ENCODE data around the gene TNFRSF4.
"Not testable (repeated sequence)": the region's sequence is repeated elsewhere in the genome, so short reads cannot be mapped to it uniquely, and the experiment has no call there.

The TNFRSF4 gene

DNA sequence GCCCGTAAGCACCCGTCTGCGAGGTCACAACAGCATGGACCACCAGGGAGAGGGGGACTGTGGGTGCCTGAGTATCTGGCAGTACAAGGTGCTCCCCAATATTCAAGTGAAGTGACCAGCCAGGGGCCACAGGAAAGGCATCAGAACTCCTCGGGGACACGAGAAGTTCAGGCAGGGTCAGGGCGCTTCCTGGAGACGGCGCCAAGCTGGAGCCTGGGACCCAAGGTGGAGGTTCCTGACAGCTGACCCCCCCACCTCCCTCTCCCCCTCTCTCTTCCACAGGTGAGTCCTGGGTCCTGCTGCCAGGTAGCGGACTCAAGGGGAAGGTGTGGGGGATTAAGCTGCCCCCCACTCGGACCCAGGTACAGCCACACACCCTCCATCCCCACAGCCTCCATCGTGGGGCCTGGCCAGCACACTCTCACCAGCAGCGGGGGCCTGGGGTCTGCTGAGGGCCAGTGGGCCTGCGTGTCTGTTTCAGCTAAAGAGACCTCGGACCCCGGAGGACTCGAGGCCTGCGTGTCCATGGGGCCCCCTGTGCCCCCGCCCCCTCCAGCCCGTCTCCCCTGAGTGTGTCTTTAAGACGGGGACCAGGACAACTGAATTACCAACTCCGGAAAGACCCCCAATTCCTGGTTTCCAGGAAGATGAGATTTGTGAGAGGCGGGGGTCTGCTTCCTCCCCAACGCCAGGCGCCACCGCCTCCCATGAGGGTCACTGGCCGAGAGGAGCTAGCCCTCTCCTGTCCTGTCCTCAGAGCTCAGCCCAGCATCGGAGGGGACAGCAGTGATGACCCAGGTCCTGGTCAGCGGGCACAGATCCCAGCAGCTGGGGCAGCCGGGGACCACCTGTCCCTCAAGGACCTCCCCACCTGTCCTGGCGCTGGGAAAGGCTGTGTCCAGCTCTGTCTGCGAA is 13.7 kb downstream of the TNFRSF4 start:
- DNase-seq: no peak

DNA sequence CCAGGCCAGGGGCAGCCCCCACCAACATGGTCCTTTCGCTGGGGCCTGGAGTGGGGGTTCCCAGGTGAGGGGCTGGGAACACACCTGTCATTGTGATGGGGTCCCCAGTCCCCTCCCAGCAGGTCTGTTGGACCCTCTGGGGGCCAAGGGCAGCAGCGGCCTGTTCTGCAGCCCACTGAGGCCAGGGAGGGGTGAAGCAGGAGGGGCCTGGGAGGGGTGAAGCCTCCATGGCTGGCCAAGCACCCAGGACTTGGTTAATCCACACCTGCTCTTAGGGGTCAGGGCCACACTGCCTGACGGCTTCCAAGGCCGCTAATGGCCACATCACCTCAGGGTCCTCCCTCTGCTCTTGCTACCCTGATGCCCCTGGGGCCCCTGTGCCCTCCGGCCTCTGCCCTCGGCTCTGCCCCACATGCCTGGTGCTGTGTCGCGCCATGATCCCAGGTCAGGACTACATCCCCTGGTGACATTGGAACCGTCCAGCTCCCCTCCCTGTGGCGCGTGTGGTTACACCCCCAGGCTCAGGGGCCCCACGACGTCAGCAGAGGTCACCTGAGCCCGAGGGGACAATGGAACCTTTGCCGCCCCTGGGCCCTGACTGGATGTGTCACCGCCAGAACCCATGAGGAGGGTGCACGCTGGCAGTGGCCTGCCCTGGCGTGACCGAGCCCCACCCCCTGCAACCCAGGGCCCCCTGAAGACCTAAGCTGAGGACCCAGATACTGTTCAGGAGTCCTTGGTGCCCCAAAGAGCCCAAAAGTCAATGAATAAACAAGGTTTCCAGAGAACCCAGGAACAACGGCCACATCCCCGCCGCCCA is 14.6 kb downstream of the TNFRSF4 start:
- DNase-seq: no peak

DNA sequence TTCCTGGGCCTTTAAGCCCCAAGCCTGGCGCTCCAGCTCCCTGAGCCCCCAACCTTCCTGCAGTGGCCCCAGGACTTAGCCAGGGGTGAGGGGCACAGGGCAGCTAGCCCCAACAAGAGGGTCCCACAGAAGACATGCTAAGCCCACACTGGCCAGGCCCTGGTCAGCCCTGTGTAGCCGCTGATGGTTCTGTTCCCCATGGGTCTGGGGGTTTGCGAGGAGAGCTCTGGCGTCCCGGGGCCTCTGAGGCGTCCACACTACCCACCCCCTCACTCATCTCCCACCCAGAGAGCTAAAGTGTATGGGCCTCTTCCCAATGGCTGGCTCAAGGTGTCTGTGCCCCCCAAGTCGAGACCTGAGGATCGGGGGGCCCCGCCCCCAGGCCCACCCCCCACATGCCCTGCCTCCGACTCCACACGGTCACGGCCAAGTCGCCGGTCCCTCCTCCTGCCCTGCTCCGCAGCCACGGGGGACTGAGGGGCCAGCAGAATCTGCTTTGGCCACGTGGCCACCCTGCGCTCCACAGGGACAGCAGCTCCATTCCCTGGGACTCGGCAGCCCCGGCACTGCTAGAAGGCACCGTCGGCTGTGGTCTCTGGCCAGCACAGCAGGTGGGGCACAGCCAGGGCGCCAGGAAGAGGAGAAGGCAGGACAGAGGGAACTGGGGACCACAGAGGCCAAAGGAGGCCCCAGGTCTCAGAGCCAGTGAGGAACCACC is 15.4 kb downstream of the TNFRSF4 start:
- DNase-seq: no peak

DNA sequence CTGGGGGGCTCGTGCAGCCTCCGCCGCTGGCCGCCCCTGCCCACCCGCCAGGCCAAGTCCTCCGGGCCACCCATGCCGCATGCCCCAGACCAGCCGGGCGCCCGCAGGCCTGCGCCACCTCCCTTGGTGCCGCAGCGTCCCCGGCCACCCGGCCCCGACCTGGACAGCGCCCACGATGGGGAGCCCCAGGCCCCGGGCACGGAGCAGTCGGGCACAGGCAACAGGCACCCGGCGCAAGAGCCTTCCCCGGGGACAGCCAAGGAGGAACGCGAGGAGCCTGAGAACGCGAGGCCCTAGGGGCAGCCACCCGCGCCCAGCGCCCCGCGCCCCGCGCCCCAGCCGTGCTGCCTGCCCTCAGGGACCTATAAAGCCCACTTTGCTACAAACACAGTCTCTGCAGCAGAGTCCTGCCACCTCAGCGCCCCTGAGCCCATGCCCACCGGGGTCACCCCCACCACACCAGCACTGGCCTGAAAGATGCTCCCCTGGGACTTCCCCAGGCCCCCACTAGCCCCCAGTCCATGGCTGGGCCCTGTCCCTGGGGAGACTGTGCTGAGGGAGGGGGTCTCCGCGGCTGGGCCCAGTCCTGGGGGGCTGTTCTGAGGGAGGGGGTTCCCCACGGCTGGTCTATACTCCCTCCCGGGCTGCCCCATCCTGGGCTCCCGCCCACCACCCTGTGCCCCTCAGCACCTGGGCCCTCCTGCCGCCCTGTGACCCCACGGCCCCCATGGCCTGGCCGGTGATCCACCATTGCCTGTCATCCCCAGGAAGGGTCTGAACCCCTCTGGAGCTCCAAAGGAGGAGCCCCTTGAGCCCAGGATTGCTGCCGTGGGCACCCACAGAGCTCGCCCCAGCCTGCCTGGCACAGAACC is 16.2 kb downstream of the TNFRSF4 start:
- DNase-seq: no peak

DNA sequence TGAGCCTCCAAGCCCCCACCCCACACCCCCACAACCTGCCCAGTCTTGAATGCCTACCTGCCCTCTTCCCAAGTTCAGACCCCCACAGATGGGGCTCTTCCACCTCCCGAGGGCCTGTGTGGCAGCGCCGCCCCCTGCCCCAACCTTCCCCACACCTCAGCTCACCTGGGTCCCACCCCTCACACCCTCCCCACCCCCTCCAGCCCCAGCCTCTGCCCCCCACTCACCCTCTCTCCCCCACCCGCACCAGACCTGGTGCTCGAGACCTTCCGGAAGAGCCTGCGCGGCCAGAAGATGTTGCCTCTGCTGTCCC is 16.8 kb downstream of the TNFRSF4 start:
- no peak for DNase-seq

DNA sequence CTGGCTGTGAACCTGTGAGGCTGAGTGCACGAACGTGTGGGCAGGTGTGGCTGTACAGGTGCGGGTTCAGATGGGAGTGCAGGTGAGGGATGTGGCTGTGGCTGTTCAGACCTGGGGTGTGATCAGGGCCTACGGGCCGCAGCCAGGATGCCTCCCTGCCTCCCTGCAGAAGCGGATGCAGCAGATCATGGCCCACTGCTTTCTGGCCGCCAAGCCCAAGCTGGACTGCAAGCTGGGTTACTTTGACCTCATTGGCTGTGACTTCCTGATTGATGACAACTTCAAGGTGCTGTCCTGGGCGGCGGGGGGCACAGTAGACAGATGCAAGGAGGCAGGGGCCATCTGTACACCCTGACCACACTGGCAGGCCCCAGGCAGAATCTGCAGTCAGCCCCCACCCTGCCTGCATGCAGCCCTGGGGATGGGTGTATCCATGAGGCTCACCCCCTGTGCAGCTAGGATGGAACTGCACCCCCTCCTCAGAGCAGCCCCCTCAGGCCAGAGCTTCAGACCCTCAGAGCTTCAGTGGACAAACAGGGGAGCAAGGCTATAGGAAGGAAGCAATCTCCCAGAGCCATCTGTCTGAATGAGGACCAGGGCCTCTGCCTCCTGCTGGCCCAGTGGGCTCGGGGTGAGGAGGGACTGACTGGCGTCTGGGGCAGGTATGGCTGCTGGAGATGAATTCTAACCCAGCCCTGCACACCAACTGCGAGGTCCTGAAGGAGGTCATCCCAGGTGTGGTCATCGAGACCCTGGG is 17.3 kb downstream of the TNFRSF4 start:
- no peak for DNase-seq

DNA sequence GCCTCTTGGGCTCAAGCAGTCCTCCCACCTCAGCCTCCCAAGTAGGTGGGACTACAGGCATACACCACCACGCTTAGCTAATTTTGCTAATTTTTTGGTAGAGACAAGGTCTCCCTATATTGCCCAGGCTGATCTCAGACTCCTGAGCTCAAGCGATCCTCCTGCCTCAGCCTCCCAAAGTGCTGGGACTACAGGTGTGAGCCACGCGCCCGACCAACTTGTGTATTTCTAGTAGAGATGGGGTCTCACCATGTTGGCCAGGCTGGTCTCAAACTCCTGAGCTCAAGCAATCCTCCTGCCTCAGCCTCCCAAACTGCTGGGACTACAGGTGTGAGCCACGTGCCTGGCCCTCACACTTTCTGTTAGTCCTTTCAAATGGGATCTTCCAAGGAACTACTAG is 18.2 kb downstream of the TNFRSF4 start:
- DNase-seq: not testable (repeated sequence)

DNA sequence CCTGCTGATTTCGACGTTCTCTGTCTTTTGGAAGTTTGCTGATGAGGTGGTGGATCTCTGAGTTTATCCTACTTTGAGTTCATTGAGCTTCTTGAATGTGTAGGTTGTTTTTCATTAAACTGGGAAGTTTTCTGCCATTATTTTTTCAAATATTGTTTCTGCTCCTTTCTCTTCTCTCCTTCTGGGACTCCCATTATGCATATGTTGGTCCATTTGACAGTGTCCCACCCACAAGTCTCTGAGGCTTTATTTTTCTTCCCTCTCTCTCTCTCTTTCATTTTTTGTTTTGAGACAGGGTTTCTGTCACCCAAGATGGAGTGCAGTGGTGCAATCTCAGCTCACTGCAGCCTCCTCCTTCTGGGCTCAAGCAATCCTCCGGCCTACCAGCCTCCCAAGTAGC is 19.2 kb downstream of the TNFRSF4 start:
- DNase-seq: no peak

DNA sequence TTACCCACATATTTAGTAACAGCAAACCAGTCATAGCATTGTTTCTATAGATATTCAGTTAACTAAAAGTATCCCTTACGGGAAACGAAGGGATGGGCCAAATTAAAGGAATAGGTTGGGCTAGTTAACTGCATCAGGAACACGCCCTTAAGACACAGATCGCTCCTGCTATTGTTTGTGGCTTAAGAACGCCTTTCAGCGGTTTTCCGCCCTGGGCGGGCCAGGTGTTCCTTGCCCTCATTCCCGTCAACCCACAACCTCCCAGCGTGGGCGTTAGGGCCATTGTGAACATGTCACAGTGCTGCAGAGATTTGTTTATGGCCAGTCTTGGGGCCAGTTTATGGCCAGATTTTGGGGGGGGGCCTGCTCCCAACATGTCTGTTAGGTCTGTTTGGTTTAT is 22.2 kb downstream of the TNFRSF4 start:
- DNase-seq: no peak

DNA sequence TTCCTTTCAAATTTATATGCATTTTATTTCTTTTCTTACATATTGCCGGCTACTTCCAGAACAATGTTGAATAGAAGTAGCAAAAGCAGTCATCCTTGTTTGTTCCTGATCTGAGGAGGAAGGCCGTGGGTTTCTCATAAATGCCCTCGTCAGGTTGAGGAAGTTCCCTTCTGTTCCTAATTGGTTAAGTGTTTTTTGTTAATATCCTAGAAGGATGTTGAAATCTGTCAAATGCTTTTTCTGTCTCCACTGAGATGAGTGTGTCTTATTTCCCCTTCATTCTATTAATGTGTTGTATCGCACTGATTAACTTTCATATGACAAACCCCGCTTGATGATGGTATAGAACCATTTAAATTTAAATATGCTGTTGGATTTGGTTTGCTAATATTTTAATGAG is 24.8 kb downstream of the TNFRSF4 start:
- DNase-seq: no peak

DNA sequence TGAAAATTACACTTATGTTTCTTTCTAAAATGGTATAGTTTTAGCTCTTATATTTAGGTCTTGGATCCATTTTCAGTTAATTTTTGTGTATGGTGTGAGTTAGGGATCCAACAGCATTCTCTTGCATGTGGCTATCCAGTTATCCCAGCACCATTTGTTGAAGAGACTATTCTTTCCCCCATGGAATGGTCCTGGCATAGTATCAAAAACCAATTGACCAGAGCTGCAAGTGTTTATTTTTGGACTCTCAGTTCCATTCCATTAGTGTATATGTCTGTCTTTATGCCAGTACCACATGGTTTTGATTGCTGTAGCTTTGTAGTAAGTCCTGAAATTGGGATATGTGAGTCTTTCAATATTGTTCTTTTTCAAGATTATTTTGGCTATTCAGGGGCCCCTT is 26.0 kb downstream of the TNFRSF4 start:
- DNase-seq: no peak

DNA sequence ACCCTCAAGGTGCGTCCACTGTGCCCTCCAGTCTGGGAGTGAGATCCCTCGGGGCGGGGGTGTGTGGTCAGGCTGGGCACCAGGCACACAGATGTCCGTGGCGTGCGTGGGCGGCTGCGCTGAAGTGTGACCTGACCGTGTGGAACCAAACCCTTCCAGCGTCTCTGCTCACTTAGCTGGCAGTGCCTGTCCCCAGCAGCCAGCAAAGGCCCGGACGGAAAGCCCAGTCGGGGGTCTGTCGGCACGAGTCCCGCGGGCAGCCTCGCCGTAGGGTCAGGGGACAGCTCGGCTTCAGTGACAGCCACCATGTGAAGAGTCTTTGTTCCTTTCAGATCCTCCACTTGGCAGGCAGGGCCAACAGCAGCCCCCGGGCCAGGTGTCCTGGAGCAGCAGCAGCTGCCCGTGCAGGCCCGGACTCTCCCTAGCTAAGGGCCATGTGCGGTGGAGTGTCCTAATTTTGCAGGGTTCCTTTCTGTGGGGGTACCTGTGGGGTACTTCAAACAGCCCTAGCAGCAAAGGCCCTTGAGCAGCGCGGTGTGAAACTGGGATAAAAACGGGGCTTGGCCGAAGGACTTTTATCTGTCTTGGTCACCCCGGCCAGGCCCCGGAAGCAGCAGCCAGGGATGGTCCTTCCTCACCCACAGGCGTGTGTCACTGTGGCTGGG is 28.7 kb downstream of the TNFRSF4 start:
- DNase-seq: no peak

DNA sequence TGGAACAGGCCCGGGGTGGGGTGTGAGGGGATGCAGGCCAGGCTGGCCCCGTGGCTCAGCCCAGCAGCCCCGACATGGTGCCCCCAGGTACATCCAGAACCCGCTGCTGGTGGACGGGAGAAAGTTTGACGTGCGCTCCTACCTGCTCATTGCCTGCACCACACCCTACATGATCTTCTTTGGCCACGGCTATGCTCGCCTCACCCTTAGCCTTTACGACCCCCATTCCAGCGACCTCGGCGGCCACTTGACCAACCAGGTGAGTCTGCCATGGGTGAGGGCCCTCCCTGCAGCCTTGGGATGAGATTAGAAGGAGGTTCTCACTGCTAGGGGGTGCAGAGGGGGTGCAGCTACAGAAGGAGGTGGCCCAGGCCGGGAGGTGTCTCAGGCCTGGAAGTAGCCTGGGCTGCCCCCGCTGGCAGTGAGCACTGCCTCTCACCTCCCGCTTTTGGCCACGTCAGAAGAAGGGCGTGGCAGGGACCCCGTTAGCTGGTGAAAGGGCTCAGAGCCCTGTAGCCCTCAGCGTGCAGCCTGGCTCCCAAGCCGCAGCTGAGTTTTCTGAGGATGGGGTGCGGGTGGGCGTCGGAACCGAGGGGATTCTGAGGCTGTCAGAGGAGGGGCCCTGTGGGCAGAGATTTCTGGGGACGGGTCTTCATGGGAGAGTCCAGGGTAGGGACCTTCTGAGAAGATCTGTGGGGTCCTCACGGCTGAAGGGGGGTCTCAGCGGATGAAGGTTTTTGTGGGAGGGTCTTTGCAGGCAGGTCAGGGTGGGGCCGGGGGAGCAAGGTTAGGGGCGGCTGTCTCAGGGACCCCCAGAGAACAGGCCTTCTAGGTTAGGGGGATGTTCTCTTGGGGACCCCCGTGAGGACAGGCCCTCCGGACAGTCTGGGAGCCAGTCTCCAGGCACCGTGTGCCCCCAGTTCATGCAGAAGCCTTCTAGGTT is 29.8 kb downstream of the TNFRSF4 start:
- no peak for DNase-seq

DNA sequence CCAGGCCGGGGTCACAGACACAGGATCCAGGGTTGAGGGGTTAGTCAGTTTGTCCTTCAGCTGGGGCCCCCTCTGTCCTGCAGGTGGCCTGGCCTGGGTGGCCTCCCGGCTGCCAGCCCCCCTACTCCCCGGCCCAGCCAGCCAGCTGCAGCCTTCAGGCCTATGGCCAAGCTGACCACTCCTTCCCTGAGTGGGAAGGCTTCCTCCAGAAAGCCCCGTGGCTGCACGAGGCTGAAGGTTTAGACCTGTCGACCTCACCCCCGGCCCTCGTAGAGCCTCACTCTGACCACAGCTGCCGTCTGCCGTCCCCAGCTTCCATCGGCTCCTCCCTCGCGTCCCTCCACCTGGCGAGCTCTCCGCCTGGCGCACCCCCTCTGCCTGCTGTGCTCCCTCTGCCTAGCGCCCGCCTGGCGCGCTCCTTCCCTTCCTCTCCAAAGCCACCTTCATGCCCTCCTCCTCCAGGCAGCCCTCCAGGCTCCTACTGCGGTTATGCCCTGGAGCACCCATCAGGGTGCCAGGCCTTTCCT is 30.7 kb downstream of the TNFRSF4 start:
- no peak for DNase-seq

DNA sequence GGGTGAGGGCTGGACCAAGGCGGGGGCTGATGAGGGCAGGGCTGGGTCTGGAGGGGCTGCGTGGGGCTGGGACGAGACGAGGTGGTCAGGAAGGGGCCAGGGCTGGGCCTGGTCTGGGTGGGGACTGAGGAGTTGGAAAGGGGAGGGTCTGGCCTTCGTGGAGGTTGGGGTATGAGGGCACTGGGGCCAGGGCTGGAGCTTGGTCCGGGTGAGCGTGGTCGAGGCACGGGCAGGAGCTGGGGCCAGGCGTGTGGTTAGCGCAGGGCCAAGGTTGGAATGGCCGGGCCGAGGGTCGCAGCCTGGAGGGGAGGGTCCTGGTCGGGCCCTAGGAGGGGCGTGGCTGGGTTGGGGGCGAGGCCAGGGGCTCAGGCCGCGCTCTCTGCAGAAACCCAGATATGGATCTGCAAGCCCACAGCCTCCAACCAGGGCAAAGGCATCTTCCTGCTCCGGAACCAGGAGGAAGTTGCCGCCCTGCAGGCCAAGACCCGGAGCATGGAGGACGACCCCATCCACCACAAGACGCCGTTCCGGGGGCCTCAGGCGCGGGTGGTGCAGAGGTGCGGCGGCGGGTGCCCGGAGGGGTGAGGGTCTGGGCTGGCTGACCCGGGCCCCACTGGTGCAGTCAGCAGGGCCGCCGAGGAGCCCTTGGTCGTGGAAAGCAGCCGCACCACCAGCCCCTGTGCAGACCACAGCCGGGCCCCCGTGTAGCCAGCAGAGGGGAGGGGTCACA is 31.3 kb downstream of the TNFRSF4 start:
- no peak for DNase-seq

DNA sequence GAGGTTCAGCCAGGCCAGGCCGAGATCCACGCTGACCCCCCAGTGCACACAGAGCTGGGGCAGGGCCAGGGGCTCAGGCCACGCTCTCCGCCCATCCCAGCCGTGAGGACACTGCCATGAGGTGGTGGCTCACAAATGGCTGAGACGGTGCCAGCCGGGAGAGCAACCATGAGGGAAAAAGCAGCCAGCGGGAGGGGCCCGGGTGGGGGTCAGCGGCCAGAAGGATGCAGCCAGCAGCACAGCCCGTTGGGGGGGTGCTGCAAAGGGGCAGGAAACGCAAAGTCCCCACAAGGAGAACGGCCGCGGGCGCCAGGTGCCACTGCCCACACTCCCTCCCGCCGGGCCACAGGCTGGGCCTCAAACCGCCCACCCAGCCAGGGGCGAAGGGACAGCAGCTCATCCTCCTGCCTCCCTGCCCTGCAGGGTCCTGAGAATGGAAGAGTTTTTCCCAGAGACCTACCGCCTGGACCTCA is 32.0 kb downstream of the TNFRSF4 start:
- DNase-seq: no peak

DNA sequence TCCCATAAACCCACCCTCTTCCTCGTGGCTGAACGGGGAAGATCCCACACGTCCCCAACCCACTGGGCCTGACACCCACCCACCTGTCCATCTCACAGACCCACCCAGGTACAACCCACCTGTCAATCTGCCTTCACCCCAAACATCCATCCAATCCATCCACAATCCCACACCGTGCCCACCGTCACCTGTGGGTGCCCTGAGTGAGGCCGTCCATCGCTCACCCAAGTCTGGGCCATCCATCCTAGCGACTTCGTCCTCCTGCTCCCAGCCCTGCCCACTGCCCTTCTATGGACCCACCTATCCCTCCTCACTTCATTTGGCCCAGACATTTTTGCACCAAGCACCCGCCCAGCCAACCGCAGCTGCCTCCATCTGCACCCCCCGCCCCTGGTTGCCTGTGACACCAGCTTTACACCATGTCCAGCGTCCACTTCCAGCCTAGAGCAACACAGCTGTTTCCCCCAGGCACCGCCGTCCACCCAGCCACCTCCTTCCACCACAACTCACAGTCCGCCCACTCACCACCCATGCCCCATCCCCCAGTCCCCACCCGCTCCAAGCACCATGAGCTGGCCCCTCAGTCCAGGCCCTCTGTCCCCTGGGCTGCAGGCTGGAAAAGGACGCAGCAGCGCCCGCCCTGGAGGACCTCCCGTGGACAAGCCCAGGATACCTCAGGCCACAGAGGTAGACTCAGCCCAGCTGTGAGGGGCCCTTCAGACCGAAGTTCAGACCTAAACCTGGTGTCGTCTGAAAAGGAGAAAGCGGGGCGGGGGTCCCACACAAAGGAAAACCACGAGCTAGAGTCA is 32.6 kb downstream of the TNFRSF4 start:
- DNase-seq: no peak

All from NCI-H1092 treated with DMSO at 0.1 percent for 48 hours (cell line).